Activated T-helper 1 cell treated with anti-CD3 and anti-CD28 coated beads, Interleukin-2, amount 50 U/mL, for 16 hours (primary cell): ENCODE results near the gene APOA1.
"Not testable (repeated sequence)": the region's sequence is repeated elsewhere in the genome, so short reads cannot be mapped to it uniquely, and the experiment has no call there.

Experiments used
- DNase-seq, 2 donors: peaks; one replicate each; pipeline ENCODE4 v3.0.0-alpha.2; 2020; ENCODE audit warnings: low read depth in 1 of 2, low spot score in 1 of 2

The APOA1 gene

DNA sequence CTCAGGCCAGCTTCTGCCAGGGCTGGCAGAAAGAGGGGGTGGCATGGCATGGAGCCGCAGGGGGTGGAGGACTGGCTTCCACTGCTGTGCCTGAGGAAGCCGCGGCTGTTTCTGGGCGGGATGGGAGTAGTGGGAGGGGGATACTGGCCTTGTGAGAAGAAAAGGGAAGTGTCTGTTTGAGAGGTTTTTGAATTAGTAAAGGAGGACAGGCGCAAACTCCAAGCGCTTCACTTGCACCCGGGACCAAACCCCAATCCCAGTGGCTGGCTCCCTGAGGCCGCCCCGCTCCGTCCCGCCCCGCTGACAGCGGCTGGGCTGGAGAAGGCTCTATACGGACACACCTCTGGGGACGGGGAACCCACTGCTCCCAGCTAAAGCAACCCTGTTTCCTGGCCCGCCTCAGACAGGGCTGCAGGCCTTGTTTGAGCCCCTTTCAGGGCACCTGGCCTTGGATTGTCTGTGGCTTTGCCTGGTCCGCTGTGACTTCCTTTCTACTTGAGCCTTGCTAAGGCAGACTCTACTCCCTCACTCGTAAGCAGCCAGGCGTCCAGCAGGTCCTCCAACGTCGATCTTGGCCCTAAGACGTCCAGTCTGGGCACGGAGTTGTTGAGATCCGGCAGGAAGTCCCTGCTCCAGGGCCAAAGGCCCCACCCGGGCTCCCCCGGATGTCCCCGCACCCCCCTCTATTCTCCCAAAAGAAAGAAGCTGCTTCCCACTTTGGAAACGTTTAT, 2.2 kb downstream of the APOA1 start:
- no peak for DNase-seq

DNA sequence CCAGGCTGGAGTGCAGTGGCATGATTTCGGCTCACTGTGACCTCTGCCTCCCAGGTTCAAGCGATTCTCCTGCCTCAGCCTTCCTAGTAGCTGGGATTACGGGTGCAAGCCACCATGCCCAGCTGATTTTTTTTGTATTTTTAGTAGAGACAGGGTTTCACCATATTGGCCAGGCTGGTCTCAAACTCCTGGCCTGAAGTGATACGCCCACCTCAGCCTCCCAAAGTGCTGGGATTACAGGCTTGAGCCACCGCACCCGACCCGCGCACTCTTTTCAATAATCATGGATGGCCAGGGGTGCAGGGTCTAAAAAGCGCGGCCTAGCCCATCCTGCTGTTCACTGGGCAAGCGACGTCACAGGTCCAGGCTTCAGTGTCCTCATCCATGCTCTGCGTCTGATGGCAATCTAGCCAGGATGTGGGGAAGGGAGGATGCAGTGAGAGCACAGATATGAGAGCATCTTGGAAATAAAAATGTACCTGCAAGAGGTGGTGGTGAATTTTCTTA, 2.8 kb downstream of the APOA1 start:
- DNase-seq: not testable (repeated sequence)

DNA sequence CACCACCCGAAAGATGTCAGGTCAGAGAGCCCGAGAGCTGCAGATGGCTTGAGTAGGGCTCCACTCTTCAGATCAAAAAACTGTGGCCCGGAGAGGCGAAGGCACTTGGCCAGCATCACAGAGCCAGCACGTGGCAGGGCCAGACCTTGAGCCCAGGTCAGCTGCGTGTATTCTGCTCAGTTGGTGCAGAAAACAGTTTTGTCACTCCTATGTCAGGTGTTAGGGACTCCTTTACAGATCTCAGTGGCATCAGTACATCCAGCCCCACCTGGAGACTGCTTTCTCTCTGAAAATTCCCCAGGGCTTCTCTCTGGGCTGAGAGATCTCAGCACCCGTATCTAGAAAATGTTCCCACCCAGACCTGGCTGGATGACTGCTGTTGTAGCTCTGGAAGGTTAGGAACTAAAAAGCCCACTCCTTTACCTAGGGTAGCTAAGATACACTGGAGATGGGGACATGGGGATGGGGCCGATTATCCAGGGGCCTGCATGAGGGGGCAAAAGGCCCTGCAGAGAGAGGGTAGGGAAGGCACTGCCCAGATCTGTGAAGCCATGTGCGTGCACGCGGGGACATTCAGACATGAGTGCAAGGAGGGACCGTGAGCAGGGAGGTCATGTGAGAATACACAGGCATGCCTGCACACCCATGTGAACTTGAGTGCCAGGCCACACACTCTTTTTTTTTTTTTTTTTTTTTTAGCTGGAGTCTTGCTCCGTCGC, 3.4 kb downstream of the APOA1 start:
- no peak for DNase-seq

DNA sequence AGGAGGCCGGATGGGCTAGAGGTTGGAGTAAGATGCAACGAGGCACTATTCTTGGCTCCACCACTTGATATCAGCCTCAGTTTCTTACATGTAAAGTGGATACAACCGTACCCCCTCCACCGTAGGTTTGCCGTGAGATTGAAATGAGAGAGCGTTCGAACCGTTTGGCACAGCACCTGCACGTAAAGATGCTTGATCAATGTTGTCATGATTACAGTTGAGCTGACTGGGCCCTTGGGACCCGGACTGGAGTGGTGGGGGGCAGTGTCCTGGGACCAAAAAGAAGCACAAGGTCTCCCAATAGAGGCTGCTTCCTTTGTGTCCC, 4.0 kb downstream of the APOA1 start:
- no peak for DNase-seq

DNA sequence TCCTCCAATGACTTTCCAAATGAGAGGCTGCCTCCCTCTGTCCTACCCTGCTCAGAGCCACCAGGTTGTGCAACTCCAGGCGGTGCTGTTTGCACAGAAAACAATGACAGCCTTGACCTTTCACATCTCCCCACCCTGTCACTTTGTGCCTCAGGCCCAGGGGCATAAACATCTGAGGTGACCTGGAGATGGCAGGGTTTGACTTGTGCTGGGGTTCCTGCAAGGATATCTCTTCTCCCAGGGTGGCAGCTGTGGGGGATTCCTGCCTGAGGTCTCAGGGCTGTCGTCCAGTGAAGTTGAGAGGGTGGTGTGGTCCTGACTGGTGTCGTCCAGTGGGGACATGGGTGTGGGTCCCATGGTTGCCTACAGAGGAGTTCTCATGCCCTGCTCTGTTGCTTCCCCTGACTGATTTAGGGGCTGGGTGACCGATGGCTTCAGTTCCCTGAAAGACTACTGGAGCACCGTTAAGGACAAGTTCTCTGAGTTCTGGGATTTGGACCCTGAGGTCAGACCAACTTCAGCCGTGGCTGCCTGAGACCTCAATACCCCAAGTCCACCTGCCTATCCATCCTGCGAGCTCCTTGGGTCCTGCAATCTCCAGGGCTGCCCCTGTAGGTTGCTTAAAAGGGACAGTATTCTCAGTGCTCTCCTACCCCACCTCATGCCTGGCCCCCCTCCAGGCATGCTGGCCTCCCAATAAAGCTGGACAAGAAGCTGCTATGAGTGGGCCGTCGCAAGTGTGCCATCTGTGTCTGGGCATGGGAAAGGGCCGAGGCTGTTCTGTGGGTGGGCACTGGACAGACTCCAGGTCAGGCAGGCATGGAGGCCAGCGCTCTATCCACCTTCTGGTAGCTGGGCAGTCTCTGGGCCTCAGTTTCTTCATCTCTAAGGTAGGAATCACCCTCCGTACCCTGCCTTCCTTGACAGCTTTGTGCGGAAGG, 4.8 kb downstream of the APOA1 start:
- DNase-seq: no peak

DNA sequence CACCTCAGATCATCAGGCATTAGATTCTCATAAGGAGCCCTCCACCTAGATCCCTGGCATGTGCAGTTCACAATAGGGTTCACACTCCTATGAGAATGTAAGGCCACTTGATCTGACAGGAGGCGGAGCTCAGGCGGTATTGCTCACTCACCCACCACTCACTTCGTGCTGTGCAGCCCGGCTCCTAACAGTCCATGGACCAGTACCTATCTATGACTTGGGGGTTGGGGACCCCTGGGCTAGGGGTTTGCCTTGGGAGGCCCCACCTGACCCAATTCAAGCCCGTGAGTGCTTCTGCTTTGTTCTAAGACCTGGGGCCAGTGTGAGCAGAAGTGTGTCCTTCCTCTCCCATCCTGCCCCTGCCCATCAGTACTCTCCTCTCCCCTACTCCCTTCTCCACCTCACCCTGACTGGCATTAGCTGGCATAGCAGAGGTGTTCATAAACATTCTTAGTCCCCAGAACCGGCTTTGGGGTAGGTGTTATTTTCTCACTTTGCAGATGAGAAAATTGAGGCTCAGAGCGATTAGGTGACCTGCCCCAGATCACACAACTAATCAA, 5.6 kb downstream of the APOA1 start:
- no peak for DNase-seq

GRCh38 chr11:116830184-116830912, 7.1 kb downstream of the APOA1 start:
- DNase-seq: no peak

GRCh38 chr11:116829525-116830183, 7.8 kb downstream of the APOA1 start, which contains the start of gene APOC3:
Gene APOC3, plus strand, starts transcription at chr11:116829907. Its CDS starts 676 bp downstream, at chr11:116830583.
- no peak for DNase-seq

DNA sequence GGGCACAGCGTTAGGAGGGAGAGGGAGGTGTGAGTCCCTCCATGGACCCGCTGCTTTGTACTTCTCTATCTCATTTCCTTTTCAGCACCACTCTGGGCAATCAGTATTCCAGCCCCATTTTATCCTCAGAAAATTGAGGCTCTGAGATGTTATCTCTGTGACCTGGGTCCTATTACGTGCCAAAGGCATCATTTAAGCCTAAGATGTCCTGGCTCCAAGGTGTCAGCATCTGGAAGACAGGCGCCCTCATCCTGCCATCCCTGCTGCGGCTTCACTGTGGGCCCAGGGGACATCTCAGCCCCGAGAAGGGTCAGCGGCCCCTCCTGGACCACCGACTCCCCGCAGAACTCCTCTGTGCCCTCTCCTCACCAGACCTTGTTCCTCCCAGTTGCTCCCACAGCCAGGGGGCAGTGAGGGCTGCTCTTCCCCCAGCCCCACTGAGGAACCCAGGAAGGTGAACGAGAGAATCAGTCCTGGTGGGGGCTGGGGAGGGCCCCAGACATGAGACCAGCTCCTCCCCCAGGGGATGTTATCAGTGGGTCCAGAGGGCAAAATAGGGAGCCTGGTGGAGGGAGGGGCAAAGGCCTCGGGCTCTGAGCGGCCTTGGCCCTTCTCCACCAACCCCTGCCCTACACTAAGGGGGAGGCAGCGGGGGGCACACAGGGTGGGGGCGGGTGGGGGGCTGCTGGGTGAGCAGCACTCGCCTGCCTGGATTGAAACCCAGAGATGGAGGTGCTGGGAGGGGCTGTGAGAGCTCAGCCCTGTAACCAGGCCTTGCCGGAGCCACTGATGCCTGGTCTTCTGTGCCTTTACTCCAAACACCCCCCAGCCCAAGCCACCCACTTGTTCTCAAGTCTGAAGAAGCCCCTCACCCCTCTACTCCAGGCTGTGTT, 8.5 kb downstream of the APOA1 start:
- DNase-seq: no peak

- no peak for DNase-seq
These were observed 10.0 kb downstream of the APOA1 start for GRCh38 chr11:116827461-116827860.

DNA sequence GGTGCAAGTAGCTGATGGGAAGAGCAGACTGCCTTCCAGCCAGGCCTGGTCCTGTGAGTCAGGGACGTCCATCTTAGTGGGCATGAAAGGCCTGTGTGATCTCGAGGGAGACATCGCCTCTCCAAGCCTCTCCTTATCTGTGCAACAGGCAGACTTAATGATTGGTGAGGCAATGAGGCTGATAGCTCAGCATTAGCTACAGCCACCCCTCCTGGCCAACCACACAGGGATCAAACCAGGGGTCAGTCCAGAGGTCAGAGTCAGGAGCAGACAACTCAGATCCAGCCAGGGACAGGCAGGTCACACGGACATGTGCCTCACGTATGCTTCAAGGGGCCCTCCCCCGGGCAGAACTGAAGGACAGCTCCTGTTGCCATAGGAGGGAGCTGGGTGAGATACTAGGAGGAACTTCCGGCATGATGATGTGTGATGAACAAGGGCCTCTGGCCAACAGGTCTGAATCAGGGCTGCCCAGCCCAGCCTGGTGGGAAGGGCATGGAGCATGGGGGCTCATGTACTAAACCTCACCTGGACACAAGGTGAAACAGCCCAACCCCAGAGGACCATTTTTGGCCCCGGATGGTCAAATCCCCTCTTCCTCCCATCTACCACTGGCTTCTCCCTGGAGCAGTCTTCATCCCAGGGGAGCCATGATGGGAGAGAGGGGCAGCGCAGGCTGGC, 10.5 kb downstream of the APOA1 start:
- DNase-seq: no peak

- DNase-seq: no peak
These were observed 11.3 kb downstream of the APOA1 start for GRCh38 chr11:116825854-116826750.

DNA sequence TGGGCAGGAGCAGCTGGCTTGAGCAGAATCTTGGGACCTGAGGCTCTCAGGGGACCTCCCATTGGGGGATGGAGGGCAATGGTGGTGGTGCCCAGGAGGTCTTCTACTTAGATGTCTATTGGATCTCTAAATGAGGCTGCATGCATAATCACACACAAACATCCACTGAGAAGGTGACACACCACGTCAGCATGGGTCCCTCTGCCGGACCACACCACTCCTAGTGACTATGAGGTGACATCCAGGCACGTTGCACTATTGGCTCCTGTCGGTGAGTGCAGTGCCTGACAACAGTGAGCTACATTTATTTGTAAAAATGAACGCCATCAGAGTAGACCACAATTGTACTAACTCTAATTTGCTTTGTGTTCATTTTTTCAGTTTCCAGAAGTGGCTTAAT, 12.0 kb downstream of the APOA1 start:
- no peak for DNase-seq

DNA sequence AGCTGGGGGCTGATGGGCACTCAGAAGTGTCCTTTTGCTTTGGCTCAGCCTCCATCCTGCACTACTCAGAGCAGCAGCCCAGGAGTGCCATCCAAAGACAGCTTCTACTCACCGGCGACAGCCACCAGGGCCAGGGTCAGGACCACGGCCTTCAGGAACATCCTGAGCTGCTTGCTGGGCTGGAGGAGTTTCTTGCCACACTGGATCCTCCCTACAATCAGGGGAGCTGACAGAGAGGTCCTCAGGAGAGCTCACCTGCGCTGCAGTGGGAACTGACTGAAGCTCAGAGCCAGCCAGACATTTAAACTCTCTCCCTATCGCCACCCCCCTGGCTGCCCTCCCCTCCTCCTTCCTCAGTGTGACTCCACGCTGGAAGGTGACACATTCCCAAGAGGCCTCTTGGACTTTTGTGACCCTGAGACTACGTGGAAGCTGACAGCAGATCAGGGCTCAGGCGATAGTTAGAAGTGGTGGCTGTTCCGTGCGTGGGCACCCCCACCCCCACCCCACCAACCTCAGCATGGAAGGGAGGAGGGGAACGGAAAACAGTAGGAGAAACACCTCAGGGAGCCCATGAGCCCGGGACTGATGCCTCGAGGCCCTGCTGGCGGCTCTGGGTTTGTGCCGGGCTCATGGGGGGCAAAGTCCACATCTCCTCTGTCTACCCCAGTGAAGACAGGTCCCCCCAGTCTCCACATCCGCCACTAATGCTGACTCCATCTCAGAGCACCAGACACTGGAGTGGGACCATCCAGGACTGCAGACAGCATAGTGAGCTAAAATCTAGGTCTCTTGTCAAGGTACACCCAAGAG, 14.2 kb downstream of the APOA1 start, which contains the start of gene APOA4:
APOA4 (minus strand) TSS at position 274 of the 813 bp plus-strand sequence; CDS start at position 161, 113 bp downstream.
- no peak for DNase-seq

GRCh38 chr11:116822575-116822974, 14.8 kb downstream of the APOA1 start:
- no peak for DNase-seq
